ENCODE data around the gene PDZD8.

Gene PDZD8

GRCh38 chr10:117391436-117392205 lies 16.4 kb upstream of the PDZD8 start:
- in situ Hi-C loops (cut with HindIII; ENCODE audit: low sequenced_read_pairs), result no loop called here

- in situ Hi-C loops (cut with HindIII; ENCODE audit: low sequenced_read_pairs), result no loop called here
Observed at GRCh38 chr10:117390420-117390819, 15.2 kb upstream of the PDZD8 start.

- in situ Hi-C loops (cut with HindIII; ENCODE audit: low sequenced_read_pairs), result no loop called here
Observed at GRCh38 chr10:117386805-117387204, 11.6 kb upstream of the PDZD8 start.

- in situ Hi-C loops (cut with HindIII; ENCODE audit: low sequenced_read_pairs), result no loop called here
Observed at GRCh38 chr10:117382861-117383260, 7.6 kb upstream of the PDZD8 start.

GRCh38 chr10:117374506-117375359 lies 507 bp downstream of the PDZD8 start:
- in situ Hi-C loops (cut with HindIII; ENCODE audit: low sequenced_read_pairs), result no loop called here

- in situ Hi-C loops (cut with HindIII; ENCODE audit: low sequenced_read_pairs), result no loop called here
Observed at GRCh38 chr10:117373823-117374505, 1.3 kb downstream of the PDZD8 start.

- in situ Hi-C loops (cut with HindIII; ENCODE audit: low sequenced_read_pairs), result no loop called here
Observed at GRCh38 chr10:117370205-117370604, 5.0 kb downstream of the PDZD8 start.

GRCh38 chr10:117367718-117368117 lies 7.5 kb downstream of the PDZD8 start:
- in situ Hi-C loops (cut with HindIII; ENCODE audit: low sequenced_read_pairs), result no loop called here

GRCh38 chr10:117366741-117367140 lies 8.5 kb downstream of the PDZD8 start:
- in situ Hi-C loops (cut with HindIII; ENCODE audit: low sequenced_read_pairs), result no loop called here

GRCh38 chr10:117365612-117366011 lies 9.6 kb downstream of the PDZD8 start:
- in situ Hi-C loops (cut with HindIII; ENCODE audit: low sequenced_read_pairs), result no loop called here

- in situ Hi-C loops (cut with HindIII; ENCODE audit: low sequenced_read_pairs), result no loop called here
Observed at GRCh38 chr10:117364110-117364960, 10.9 kb downstream of the PDZD8 start.

- in situ Hi-C loops (cut with HindIII; ENCODE audit: low sequenced_read_pairs), result no loop called here
Observed at GRCh38 chr10:117363028-117363427, 12.2 kb downstream of the PDZD8 start.

- in situ Hi-C loops (cut with HindIII; ENCODE audit: low sequenced_read_pairs), result no loop called here
Observed at GRCh38 chr10:117362313-117362712, 12.9 kb downstream of the PDZD8 start.

- in situ Hi-C loops (cut with HindIII; ENCODE audit: low sequenced_read_pairs), result no loop called here
Observed at GRCh38 chr10:117360994-117361667, 14.1 kb downstream of the PDZD8 start.

GRCh38 chr10:117360016-117360415 lies 15.2 kb downstream of the PDZD8 start:
- in situ Hi-C loops (cut with HindIII; ENCODE audit: low sequenced_read_pairs), result no loop called here

GRCh38 chr10:117355072-117355471 lies 20.2 kb downstream of the PDZD8 start:
- in situ Hi-C loops (cut with HindIII; ENCODE audit: low sequenced_read_pairs), result no loop called here

GRCh38 chr10:117353684-117354083 lies 21.6 kb downstream of the PDZD8 start:
- in situ Hi-C loops (cut with HindIII; ENCODE audit: low sequenced_read_pairs), result no loop called here

- in situ Hi-C loops (cut with HindIII; ENCODE audit: low sequenced_read_pairs), result no loop called here
Observed at GRCh38 chr10:117352724-117353123, 22.5 kb downstream of the PDZD8 start.

GRCh38 chr10:117351996-117352395 lies 23.2 kb downstream of the PDZD8 start:
- in situ Hi-C loops (cut with HindIII; ENCODE audit: low sequenced_read_pairs), result no loop called here

GRCh38 chr10:117351558-117351957 lies 23.7 kb downstream of the PDZD8 start:
- in situ Hi-C loops (cut with HindIII; ENCODE audit: low sequenced_read_pairs), result no loop called here
